Daoy (cell line): ENCODE measurements around the gene DAPK1. TPM values are rescaled to one million over a fixed set of nuclear protein-coding genes. Genes with fewer than 3 reads are reported as not detected.

Experiments used
- DNase-seq: peaks from one replicate; pipeline ENCODE4 v3.0.0-alpha.2; 2015; ENCODE audit warnings: low read depth
- total RNA-seq: library from RNA; depleted of rRNA; stranded (reverse); fragments of >200 nt; shearing (Covaris generic); gene quantifications from 2 replicates; pipeline ENCODE4 v1.2.3, GENCODE V29; 2014

DAPK1 gene
- total RNA-seq, 1 experiment from 2014 or later = 31.3 TPM

GRCh38 chr9:87516926-87517290, 19.2 kb downstream of the DAPK1 start:
- no peak for DNase-seq

DNA sequence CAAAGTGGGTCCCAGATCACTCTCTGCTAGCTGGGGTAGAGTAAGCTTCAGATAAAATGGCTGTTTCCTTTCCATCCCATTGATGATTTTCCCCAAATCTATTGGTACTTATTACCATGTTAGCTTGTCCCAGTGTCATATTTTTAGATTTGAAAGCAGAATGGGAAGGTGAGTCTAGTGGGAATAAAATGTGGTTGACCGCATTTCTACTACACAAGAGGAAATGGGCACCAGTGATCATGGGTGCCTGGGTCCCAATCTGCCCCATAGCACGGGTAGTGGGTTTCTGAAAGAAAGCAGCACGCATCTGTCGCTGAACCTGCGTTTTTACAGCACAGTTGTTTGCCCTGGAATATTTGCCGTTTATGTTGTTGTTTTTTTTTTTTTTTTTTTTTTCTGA, 20.1 kb downstream of the DAPK1 start:
- DNase-seq = no peak

DNA sequence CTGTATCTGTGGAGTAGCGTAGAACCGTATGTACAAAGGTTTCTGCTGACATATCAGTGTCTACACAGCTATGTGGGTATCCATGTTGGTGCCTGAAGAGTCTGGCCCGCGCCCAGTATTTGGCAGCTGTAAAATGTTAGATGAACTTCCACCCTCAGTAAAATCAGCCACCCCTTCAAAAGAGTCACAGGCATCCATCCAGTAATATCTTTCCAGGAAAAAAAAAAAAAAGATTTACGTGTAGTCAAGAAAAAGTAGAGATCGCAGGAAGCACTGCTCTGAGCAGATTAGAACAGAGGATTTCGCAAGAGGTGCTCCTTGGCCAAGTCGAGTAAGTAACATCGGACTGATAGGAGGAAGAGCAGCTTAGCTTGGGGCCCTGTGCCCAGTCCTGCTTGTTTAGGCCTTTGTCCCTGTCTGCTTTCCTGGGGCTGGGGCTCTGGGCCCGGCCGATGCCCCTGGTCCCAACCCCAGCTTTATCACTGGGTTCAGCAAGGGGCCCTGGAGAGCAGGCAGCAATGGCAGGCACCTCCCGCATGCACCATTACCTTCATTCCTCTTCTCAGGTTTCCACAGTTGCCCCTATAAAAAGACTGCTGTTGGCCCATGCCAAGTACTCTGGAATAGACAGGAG, 21.2 kb downstream of the DAPK1 start:
- no peak for DNase-seq

- no peak for DNase-seq
Measured at GRCh38 chr9:87519461-87519860, 21.8 kb downstream of the DAPK1 start.

- no peak for DNase-seq
Measured at GRCh38 chr9:87520172-87520683, 22.6 kb downstream of the DAPK1 start.

- no peak for DNase-seq
Measured at GRCh38 chr9:87521834-87522233, 24.2 kb downstream of the DAPK1 start.

GRCh38 chr9:87524061-87524460, 26.4 kb downstream of the DAPK1 start:
- no peak for DNase-seq

- no peak for DNase-seq
Measured at GRCh38 chr9:87525546-87526303, 28.1 kb downstream of the DAPK1 start.

GRCh38 chr9:87527211-87527916, 29.7 kb downstream of the DAPK1 start:
- DNase-seq = no peak

DNA sequence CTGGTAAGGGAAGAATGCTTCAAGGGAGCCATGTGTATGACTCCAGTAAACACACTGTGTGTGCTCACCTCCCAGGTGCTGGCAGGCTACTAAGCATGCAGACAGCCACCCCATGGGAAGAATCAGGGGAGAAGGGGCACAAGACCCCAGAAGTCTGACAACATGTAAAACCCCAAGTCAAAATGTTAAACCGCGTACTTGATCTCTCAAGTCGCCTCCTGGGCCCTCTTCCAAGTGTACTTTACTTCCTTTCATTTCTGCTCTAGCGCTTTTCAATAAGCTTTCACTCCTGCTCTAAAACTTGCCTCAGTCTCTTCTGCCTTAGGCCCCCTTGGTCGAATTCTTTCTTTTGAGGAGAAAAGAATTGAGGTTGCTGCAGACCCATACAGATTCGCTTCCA, 31.3 kb downstream of the DAPK1 start:
- no peak for DNase-seq

DNA sequence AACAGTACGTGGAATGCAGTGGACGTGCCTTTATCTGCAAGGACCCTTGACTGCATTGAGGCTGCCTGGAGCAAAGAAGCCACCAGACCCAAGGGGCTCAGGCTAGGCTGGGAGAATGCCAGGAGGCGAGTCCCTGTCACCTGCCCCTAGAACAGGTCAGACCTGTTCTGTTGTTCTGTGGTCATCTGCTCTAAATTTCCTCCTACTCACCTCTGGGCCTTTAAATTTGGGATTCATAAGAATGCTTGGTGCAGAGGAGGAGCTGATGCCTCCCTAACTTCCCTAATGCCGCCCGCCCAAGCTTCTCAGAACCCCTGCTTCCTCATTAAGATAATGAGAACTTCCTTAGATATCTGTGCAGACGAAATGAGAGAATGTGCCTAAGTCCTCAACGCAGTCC, 32.0 kb downstream of the DAPK1 start:
- no peak for DNase-seq

DNA sequence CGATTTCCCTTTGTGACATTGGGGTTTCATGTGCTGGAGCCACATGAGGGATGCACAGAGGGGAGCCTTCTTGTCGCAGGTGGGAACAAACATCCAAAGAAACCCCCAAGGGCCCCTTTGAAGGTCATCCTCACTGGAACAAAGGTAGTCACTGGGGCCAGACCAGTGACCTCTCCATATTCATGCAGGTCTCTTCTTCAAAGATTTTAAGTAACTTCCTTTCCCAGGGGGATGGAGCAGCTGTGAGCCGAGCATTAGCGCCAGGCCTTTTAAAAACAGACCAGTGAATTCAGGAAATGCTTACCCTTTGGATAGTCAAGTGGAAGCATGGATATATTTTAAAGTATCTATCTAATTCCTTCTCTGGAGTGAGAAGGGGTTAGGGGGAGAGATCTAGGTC, 33.0 kb downstream of the DAPK1 start:
- DNase-seq = no peak

DNA sequence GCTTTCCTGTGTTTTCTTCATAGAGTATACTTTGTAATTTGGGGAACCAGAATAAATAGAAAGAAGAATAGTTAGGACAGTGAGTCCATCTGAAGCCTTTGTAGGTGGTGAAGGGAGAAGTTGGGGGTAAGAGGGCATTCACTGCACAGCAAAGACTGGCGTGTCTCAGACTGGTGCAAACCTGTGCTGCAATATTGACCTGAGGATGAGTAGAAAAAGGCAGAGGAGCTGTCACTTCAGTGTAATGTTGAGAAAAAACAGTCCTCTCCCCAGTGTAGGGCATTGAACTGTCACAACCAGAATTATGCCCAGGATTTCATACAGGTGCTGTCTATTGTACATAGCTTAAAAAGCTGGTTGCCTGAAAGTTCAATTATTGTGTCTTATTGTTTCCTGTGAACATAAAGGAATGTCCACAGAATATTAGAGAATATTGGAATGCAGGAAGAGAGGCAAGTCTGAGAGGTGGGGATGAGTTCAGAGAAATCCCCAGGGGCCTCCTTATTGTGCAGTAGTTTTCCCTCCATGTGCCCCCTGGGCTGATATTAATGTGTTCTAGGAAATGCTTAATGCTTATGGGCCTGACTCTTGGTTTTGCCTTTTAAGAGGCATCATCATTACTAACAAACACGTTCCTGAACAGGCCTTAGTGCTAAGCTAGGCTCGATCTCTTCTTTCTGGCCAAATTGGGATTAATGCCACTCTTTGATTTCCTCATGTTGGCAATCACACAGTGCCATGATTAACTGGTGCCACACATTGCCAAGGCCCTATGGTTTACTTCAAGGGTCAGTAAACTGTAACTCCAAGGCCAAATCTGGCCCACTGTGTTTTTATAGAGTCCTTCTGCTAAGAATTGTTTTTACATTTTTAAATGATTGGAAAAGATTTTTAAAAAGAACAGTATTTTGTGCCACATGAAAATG, 34.0 kb downstream of the DAPK1 start:
- no peak for DNase-seq

- no peak for DNase-seq
Measured at GRCh38 chr9:87533271-87533670, 35.6 kb downstream of the DAPK1 start.

DNA sequence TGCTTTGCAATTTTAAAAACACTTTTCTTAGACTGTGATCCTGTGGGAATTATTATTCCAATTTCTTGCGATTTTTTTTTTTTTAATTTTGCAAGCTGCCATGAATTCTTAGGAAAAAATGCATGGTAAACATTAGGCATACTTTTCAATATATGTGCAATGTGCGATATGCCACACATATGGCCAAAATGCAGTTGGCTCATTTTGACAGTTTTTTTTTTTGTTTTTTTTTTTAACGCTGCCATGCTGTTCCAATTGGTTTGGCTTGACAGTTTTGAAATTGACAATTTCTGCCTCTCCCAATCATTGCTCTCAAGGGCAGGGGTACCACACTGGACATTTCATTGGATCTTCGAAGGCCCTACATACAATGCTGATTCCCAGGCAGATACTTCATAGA, 36.4 kb downstream of the DAPK1 start:
- DNase-seq = no peak

DNA sequence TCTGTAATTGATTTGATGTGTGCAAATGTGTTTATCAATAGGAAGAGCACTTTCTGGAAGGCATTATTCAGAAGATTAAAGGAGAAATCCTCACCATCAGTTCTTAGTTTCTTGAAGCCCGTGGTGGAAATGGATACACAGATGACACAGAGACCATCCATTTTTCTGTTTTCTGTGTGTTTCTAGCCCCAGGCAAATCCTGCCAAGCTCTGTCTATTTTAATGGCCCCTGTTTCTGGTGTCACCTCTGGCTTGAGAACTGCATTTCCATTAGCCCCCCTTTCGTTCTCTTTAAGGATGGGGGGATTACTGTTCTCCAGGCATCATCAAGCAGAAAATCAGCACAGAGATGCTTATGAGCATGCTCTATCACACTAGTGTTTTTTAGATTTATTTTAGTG, 37.3 kb downstream of the DAPK1 start:
- DNase-seq = no peak

DNA sequence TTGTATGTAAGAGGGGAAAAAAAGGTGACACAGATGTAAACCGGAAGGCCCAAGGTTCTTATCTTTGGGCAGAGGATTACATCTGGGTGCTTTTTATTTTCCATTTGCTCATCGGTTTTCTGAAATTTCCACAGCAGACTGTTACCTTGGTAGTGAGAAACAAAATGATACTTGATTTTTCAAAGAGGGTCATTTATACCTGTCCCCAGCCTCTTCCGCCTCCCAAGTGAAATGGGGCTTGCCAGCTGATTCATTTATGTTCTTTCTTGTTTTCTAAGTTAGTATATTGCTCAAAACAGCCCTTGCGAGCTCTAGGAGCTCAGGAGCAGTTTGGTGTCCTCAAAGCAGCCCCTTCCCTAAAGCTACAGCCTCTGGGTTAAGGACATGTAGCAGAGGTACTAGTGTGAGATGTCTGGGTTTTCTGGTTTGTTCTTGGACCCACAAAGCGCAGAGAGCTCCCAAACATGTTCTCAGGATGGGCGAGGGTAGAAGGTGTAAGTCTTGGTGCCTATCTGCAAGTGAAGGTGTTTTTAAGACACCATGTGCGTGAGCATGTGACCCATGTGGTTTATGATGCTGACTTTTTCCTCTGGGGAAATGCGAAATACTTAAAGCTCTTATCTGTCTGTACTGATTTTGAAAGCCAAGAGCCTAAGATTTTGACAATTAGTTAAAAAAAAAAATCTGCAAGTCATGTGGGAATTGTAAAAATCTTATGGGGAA, 38.3 kb downstream of the DAPK1 start:
- no peak for DNase-seq

DNA sequence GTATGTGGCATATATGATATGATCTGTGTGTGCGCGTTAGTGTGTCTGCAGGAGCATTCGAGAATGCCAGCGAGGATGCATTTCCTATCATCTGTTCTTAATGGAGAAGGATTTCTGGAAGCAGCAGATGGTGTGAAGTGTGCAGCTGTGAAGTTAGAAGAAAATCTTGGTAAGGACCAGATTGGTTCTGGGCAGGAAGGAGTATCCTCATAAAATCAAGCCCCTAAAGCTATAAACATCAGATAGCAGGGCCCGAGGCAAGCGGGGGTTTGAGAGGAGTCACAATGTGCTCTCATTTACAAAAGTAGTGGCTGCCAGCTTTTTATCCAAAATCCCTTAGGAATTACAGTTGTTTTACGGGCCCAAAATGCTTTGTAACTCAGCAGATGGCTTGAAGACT, 40.0 kb downstream of the DAPK1 start:
- no peak for DNase-seq

DNA sequence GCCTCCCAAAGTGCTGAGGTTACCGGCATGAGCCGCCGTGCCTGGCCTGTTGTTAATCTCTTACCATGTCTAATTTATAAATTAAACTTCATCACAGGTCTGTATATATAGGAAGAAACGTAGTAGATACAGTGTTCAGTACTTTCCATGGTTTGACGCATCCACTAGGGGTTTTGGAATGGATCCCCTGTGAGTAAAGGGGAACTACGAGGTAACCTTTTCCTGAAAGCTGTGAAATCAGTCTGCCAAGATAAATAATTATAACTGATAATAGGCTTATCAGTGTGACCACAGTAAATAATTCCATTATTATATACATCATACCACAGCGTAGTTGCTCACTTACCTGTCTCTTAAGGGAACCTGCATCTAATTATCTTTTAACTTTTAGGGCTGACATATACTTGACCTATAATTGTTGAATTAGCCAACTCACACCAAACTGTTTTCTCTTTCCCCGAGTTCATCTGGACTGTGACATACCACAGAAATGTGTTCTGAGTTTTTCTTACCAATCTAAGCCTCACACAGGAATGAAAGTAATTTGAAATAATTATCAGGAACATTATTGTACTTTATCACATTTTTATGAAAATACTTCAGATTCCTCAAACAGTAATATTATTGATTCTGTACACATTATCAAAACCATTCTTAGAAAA, 42.9 kb downstream of the DAPK1 start:
- DNase-seq = peak; percentile 34

DNA sequence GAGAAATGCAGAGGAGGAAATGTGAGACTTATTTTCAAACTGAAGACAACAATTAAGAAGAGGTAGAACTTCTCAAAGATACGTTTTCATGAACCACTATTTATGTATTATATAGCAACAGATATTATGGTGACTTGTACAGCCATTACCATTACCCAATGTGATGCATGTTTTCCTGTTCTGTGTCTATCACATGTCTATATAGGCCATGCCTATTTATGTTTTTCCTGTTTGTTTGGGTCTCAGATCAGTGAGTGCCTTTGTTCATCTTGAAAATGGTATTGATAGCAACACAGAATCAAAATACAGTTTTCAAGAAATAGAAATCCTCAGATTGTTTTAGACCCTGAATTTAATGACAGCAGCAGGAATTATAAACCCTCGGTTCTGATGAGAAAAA, 44.0 kb downstream of the DAPK1 start:
- DNase-seq = no peak

- DNase-seq = no peak
Measured at GRCh38 chr9:87542141-87542540, 44.5 kb downstream of the DAPK1 start.
